ENCODE measurements around the gene ARPC5.
A peak's percentile ranks its signal among the peaks of the same experiment; 100 is the strongest.
"Not testable (repeated sequence)": the region's sequence is repeated elsewhere in the genome, so short reads cannot be mapped to it uniquely, and the experiment has no call there.

ARPC5 gene

GRCh38 chr1:183635606-183636333, at the start of gene ARPC5:
ARPC5 (minus strand) TSS chr1:183635783; CDS start chr1:183635659, 124 bp downstream.
- DNase-seq = peak; percentile 98

- DNase-seq = peak; percentile 67
These were observed 49.6 kb upstream of the ARPC5 start for GRCh38 chr1:183685112-183685713.

GRCh38 chr1:183679363-183679762, 43.8 kb upstream of the ARPC5 start:
- DNase-seq = not testable (repeated sequence)

GRCh38 chr1:183678819-183679218, 43.2 kb upstream of the ARPC5 start:
- no peak for DNase-seq

- DNase-seq = no peak
These were observed 41.1 kb upstream of the ARPC5 start for GRCh38 chr1:183676586-183677189.

- DNase-seq = no peak
These were observed 40.5 kb upstream of the ARPC5 start for GRCh38 chr1:183675883-183676585.

- no peak for DNase-seq
These were observed 39.8 kb upstream of the ARPC5 start for GRCh38 chr1:183675381-183675780.

GRCh38 chr1:183674886-183675285, 39.3 kb upstream of the ARPC5 start:
- DNase-seq = no peak

- DNase-seq = no peak
These were observed 38.8 kb upstream of the ARPC5 start for GRCh38 chr1:183674339-183674738.

GRCh38 chr1:183673605-183674323, 38.2 kb upstream of the ARPC5 start:
- no peak for DNase-seq

GRCh38 chr1:183670169-183670568, 34.6 kb upstream of the ARPC5 start:
- DNase-seq = no peak

- DNase-seq = no peak
These were observed 20.8 kb upstream of the ARPC5 start for GRCh38 chr1:183656355-183656754.

- peak; percentile 78 for DNase-seq
These were observed 20.0 kb upstream of the ARPC5 start for GRCh38 chr1:183655562-183656075.

- no peak for DNase-seq
These were observed 19.1 kb upstream of the ARPC5 start for GRCh38 chr1:183654706-183655105.

- no peak for DNase-seq
These were observed 18.4 kb upstream of the ARPC5 start for GRCh38 chr1:183653876-183654451.

- no peak for DNase-seq
These were observed 17.8 kb upstream of the ARPC5 start for GRCh38 chr1:183653462-183653794.

- DNase-seq = no peak
These were observed 17.2 kb upstream of the ARPC5 start, which contains the start of gene APOBEC4 for GRCh38 chr1:183652547-183653461. APOBEC4 (minus strand) TSS chr1:183653316; CDS start chr1:183648781, 4,535 bp downstream.

GRCh38 chr1:183652107-183652506, 16.5 kb upstream of the ARPC5 start:
- DNase-seq = peak; percentile 80

GRCh38 chr1:183651612-183652011, 16.0 kb upstream of the ARPC5 start:
- no peak for DNase-seq

- DNase-seq = no peak
These were observed 12.5 kb upstream of the ARPC5 start for GRCh38 chr1:183648042-183648441.

GRCh38 chr1:183646776-183647175, 11.2 kb upstream of the ARPC5 start:
- no peak for DNase-seq
